H1 (cell line): ENCODE results near the gene PGLYRP4.

ENCODE experiments used
- HDAC6 ChIP-seq: IDR thresholded peaks from one replicate; pipeline ENCODE4 v1.7.1; 2012; ENCODE audit warnings: low read depth, mild to moderate bottlenecking, inconsistent platforms, low read length, moderate library complexity
- JUND ChIP-seq: IDR thresholded peaks from 2 replicates; pipeline ENCODE4 v1.6.1; 2011; ENCODE audit warnings: mild to moderate bottlenecking, improper control_type of control experiment, low read length
- POLR2A ChIP-seq, 2 experiments: IDR thresholded peaks; 1 replicate in 1 of 2; 2 replicates in 1 of 2; pipeline ENCODE4 v1.6.1; 2011; ENCODE audit warnings: low read depth in 2 of 2, low read length in 2 of 2, mild to moderate bottlenecking in 2 of 2; ENCODE audit errors: control extremely low read depth in 1 of 2
- SUZ12 ChIP-seq: fragments of 200-600 bp; sonication (generic); IDR thresholded peaks from 2 replicates; pipeline ENCODE4 v1.6.1; 2012; ENCODE audit warnings: mild to moderate bottlenecking, inconsistent platforms, low read length, moderate library complexity, mixed read lengths
- TF ChIP-seq, protein P1 (sequence below), 3 experiments: IDR thresholded peaks; 1 replicate in 2 of 3; 2 replicates in 1 of 3; pipeline versions ENCODE4 v1.5.1 to v1.6.1; 2011; ENCODE audit warnings: low read length in 3 of 3, mild to moderate bottlenecking in 3 of 3, inconsistent platforms in 2 of 3, low read depth in 1 of 3, moderate library complexity in 1 of 3; ENCODE audit not compliant: insufficient read depth in 1 of 3; ENCODE audit errors: control extremely low read depth in 1 of 3
- TF ChIP-seq, protein P2 (sequence below): IDR thresholded peaks from 2 replicates; pipeline ENCODE4 v1.6.1; 2011; ENCODE audit warnings: low read depth, mild to moderate bottlenecking, low read length; ENCODE audit not compliant: insufficient read depth

DNA sequence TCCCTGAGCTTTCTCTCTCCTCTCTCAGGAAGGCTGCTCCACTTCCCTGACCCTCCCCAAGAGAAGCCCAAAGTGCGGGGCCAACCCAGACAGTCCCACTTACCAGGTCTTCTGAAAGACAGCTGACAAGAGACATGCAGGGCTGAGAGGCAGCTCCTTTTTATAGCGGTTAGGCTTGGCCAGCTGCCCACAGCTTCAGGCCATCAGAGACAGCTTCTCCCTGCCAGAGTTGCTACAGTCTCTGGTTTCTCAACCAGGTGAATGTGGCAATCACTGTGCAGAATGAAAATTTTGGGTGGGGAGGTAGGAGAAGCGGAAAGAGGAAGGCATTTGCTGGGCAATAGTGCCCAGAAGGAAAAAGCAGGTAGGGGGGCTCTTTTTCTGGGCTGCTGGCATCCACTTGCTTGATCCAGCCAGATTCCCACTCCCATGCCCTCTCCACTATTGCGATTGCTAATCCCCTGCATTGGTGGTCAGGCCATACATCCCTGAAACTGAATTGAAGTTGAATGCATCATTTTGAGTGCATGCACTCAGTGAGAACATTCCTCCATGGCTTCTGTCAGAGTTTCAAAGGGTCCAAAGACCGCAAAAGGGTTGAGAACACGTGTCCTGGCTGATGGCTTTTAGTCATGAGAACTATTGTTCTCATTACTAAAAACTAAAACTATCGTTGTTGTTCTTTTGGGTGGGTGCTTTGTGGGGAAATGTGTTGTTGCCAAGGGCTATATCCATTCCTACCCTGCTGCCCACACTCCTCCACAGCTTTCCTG lies 42.5 kb upstream of the PGLYRP4 start, which contains the start of gene S100A8:
- TF ChIP-seq, protein P1, sequence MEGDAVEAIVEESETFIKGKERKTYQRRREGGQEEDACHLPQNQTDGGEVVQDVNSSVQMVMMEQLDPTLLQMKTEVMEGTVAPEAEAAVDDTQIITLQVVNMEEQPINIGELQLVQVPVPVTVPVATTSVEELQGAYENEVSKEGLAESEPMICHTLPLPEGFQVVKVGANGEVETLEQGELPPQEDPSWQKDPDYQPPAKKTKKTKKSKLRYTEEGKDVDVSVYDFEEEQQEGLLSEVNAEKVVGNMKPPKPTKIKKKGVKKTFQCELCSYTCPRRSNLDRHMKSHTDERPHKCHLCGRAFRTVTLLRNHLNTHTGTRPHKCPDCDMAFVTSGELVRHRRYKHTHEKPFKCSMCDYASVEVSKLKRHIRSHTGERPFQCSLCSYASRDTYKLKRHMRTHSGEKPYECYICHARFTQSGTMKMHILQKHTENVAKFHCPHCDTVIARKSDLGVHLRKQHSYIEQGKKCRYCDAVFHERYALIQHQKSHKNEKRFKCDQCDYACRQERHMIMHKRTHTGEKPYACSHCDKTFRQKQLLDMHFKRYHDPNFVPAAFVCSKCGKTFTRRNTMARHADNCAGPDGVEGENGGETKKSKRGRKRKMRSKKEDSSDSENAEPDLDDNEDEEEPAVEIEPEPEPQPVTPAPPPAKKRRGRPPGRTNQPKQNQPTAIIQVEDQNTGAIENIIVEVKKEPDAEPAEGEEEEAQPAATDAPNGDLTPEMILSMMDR (IDR thresholded peaks at IDR 0.05; ENCODE audit: control extremely low read depth in 1 of 3, insufficient read depth in 1 of 3, low read depth in 1 of 3, low read length in 3 of 3): no peak
- TF ChIP-seq JUND (no peak), POLR2A (IDR thresholded peaks at IDR 0.05; ENCODE audit: control extremely low read depth in 1 of 2, low read depth in 2 of 2, low read length in 2 of 2) (no peak), HDAC6 (no peak), SUZ12 (no peak)
- TF ChIP-seq, protein P2, sequence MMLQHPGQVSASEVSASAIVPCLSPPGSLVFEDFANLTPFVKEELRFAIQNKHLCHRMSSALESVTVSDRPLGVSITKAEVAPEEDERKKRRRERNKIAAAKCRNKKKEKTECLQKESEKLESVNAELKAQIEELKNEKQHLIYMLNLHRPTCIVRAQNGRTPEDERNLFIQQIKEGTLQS: no peak
